Smooth muscle cell (in vitro differentiated cells): ENCODE results near the gene IRF5. TPM values are rescaled to one million over a fixed set of nuclear protein-coding genes. Genes with fewer than 3 reads are reported as not detected.

ENCODE experiments used
- DNase-seq: peaks from one replicate; lab custom pipeline; 2025; ENCODE audit not compliant: unreplicated experiment; lab: John Stamatoyannopoulos, UW
- H2AFZ ChIP-seq: fragments of 200-600 bp; sonication (generic); 2 replicates; pipeline ENCODE4 v1.6.0; 2016; ENCODE audit warnings: antibody characterized with exemption, low read depth, mild to moderate bottlenecking
- H3F3A ChIP-seq: fragments of 200-600 bp; sonication (generic); 2 replicates; pipeline ENCODE4 v1.6.0; 2017; ENCODE audit warnings: antibody characterized with exemption, low read depth
- H3K27ac ChIP-seq: fragments of 200-600 bp; sonication (generic); 2 replicates; pipeline ENCODE4 v1.5.1; 2016; ENCODE audit warnings: low read depth, mild to moderate bottlenecking
- H3K27me3 ChIP-seq: fragments of 200-600 bp; sonication (generic); 2 replicates; pipeline ENCODE4 v1.6.1; 2016; ENCODE audit warnings: low read depth, mild to moderate bottlenecking
- H3K36me3 ChIP-seq: fragments of 200-600 bp; sonication (generic); 2 replicates; pipeline ENCODE4 v1.5.1; 2016; ENCODE audit warnings: low read depth
- H3K4me1 ChIP-seq: fragments of 200-600 bp; sonication (generic); 2 replicates; pipeline ENCODE4 v1.5.1; 2016; ENCODE audit warnings: low read depth
- H3K4me2 ChIP-seq: fragments of 200-600 bp; sonication (generic); 2 replicates; pipeline ENCODE4 v1.6.0; 2016; ENCODE audit warnings: mild to moderate bottlenecking
- H3K4me3 ChIP-seq: fragments of 200-600 bp; sonication (generic); 2 replicates; pipeline ENCODE4 v1.5.1; 2016; ENCODE audit warnings: mild to moderate bottlenecking
- H3K79me2 ChIP-seq: fragments of 200-600 bp; sonication (generic); 2 replicates; pipeline ENCODE4 v1.6.0; 2016; ENCODE audit warnings: low read depth, mild to moderate bottlenecking
- H3K9ac ChIP-seq: fragments of 200-600 bp; sonication (generic); 2 replicates; pipeline ENCODE4 v1.6.0; 2016; ENCODE audit warnings: low read depth
- H3K9me3 ChIP-seq: fragments of 200-600 bp; sonication (generic); replicated peaks from 2 replicates; pipeline ENCODE4 v1.5.1; 2016; ENCODE audit warnings: low read depth
- H4K20me1 ChIP-seq: fragments of 200-600 bp; sonication (generic); 2 replicates; pipeline ENCODE4 v1.6.0; 2016; ENCODE audit warnings: low read depth
- CTCF ChIP-seq: fragments of 200-600 bp; sonication (generic); IDR thresholded peaks from 2 replicates; pipeline ENCODE4 v1.5.1; 2017; ENCODE audit warnings: borderline replicate concordance, mild to moderate bottlenecking, antibody characterized with exemption; ENCODE audit not compliant: insufficient read depth, poor library complexity, severe bottlenecking
- WGBS: methylation state at CpG from one replicate; pipeline ENCODE4 v1.1.7; 2016; ENCODE audit warnings: low lambda C conversion rate; 5-methylcytosine and 5-hydroxymethylcytosine counted together
- polyA plus RNA-seq: library from polyadenylated mRNA; unstranded; fragments of >200 nt; fragmentation: Nextera tagmentation; extraction: Ambion mirVana; gene quantifications from 2 replicates; pipeline ENCODE4 v1.2.1, GENCODE V29; 2016
- total RNA-seq: library from RNA; depleted of rRNA; stranded (reverse); fragments of >200 nt; gene quantifications from 2 replicates; pipeline ENCODE4 v1.2.3, GENCODE V29; 2014

Gene IRF5
- total and polyA plus RNA-seq, 2 experiments from 2014 or later, result 0.35 to 0.76 TPM

GRCh38 chr7:128909625-128910568 lies 27.8 kb upstream of the IRF5 start:
- Histone ChIP-seq H3K4me3 (peak overlapping the region; percentile 62), H3K9me3 (no peaks in the 10 kb centered on the region), H3K79me2 (no peaks in the 10 kb centered on the region), H3K36me3 (no peaks in the 10 kb centered on the region), H3K27me3 (peaks cover 11% of the 10 kb centered on the region), H4K20me1 (no peaks in the 10 kb centered on the region), H3F3A (no peaks in the 10 kb centered on the region), H3K4me1 (peaks cover 11% of the 10 kb centered on the region), H3K4me2 (peak overlapping the region; percentile 88), H2AFZ (peak overlapping the region; percentile 94), H3K27ac (no peak overlapping the region), H3K9ac (no peak overlapping the region)
- WGBS, result 1% methylated on average over 33 of the region's 42 CpGs
- TF ChIP-seq CTCF, result no peak
- DNase-seq, result peak; percentile 75

GRCh38 chr7:128910569-128910945 lies 27.2 kb upstream of the IRF5 start, which contains the start of gene KCP:
Gene KCP, minus strand, starts transcription at chr7:128910709. Its CDS starts 33 bp downstream, at chr7:128910676.
- H3K79me2 ChIP-seq, result no peaks in the 10 kb centered on the region
- peak within 1 kb of the TSS; percentile 62 for H3K4me3 ChIP-seq
- no peak within 1 kb of the TSS for H3K9ac ChIP-seq
- peaks cover 18% of the 10 kb centered on the region for H3K27me3 ChIP-seq
- H3K9me3 ChIP-seq, result no peaks in the 10 kb centered on the region
- DNase-seq, result no peak
- no peaks in the 10 kb centered on the region for H3K36me3 ChIP-seq
- TF ChIP-seq CTCF, result no peak
- H3K4me2 ChIP-seq, result peak within 1 kb of the TSS; percentile 88
- 17% methylated on average over 26 of the region's 34 CpGs for WGBS
- H2AFZ ChIP-seq, result peak within 1 kb of the TSS; percentile 94
- H4K20me1 ChIP-seq, result no peaks in the 10 kb centered on the region
- no peak within 1 kb of the TSS for H3K27ac ChIP-seq
- H3K4me1 ChIP-seq, result peaks cover 11% of the 10 kb centered on the region
- no peaks in the 10 kb centered on the region for H3F3A ChIP-seq

- peak; percentile 24 for DNase-seq
- no peak overlapping the region for H3K9ac ChIP-seq
- peaks cover 28% of the 10 kb centered on the region for H3K27me3 ChIP-seq
- no peak for TF ChIP-seq CTCF
- peaks cover 11% of the 10 kb centered on the region for H3K4me1 ChIP-seq
- H3K9me3 ChIP-seq, result no peaks in the 10 kb centered on the region
- H3K27ac ChIP-seq, result no peak overlapping the region
- H3K36me3 ChIP-seq, result no peaks in the 10 kb centered on the region
- H3F3A ChIP-seq, result no peaks in the 10 kb centered on the region
- no peak overlapping the region for H3K4me3 ChIP-seq
- 33% methylated on average over 8 of the region's 8 CpGs for WGBS
- no peaks in the 10 kb centered on the region for H3K79me2 ChIP-seq
- peak overlapping the region; percentile 88 for H3K4me2 ChIP-seq
- H2AFZ ChIP-seq, result peak overlapping the region; percentile 56
- no peaks in the 10 kb centered on the region for H4K20me1 ChIP-seq
These were observed 26.2 kb upstream of the IRF5 start for GRCh38 chr7:128911423-128912031.
